ENCODE results near the gene TMEM240. TPM values are rescaled to one million over a fixed set of nuclear protein-coding genes. Genes with fewer than 3 reads are reported as not detected.

TMEM240 gene
- total RNA-seq, 1 experiment from 2014 or later: 1.1 TPM

Other genes with a start within 250 kb of the TMEM240 start
- gene ACAP3, start 232.7 kb downstream of the TMEM240 start, total RNA-seq (2014; rRNA removed; shearing (Covaris generic)): 23.6 and 33.8 TPM in 2 replicates
- gene PUSL1, start 232.0 kb downstream of the TMEM240 start, total RNA-seq (2014; rRNA removed; shearing (Covaris generic)): 66.7 and 84.9 TPM in 2 replicates
- 107 and 109 TPM in 2 replicates for gene INTS11, start 216.0 kb downstream of the TMEM240 start, total RNA-seq (2014; rRNA removed; shearing (Covaris generic))
- 22.5 and 23.5 TPM in 2 replicates for gene CPTP, start 215.8 kb downstream of the TMEM240 start, total RNA-seq (2014; rRNA removed; shearing (Covaris generic))
- 0.14 TPM in 1 of 2 replicates, not detected in the other for gene TAS1R3, start 209.3 kb downstream of the TMEM240 start, total RNA-seq (2014; rRNA removed; shearing (Covaris generic))
- gene DVL1, start 191.2 kb downstream of the TMEM240 start, total RNA-seq (2014; rRNA removed; shearing (Covaris generic)): 66.4 and 70.2 TPM in 2 replicates
- gene MXRA8, start 182.1 kb downstream of the TMEM240 start, total RNA-seq (2014; rRNA removed; shearing (Covaris generic)): 23.0 and 26.7 TPM in 2 replicates
- gene AURKAIP1, start 165.4 kb downstream of the TMEM240 start, total RNA-seq (2014; rRNA removed; shearing (Covaris generic)): 210 and 263 TPM in 2 replicates
- 79.4 and 105 TPM in 2 replicates for gene CCNL2, start 141.3 kb downstream of the TMEM240 start, total RNA-seq (2014; rRNA removed; shearing (Covaris generic))
- gene MRPL20, start 133.3 kb downstream of the TMEM240 start, total RNA-seq (2014; rRNA removed; shearing (Covaris generic)): 60.9 and 75.0 TPM in 2 replicates
- 0.43 and 0.54 TPM in 2 replicates for gene ANKRD65, start 119.3 kb downstream of the TMEM240 start, total RNA-seq (2014; rRNA removed; shearing (Covaris generic))
- gene VWA1, start 104.9 kb downstream of the TMEM240 start, total RNA-seq (2014; rRNA removed; shearing (Covaris generic)): 20.3 and 26.8 TPM in 2 replicates
- gene ATAD3C, start 90.9 kb downstream of the TMEM240 start, total RNA-seq (2014; rRNA removed; shearing (Covaris generic)): 0.14 TPM in 1 of 2 replicates, not detected in the other
- gene ATAD3B, start 68.9 kb downstream of the TMEM240 start, total RNA-seq (2014; rRNA removed; shearing (Covaris generic)): 73.1 and 102 TPM in 2 replicates
- gene ATAD3A, start 28.5 kb downstream of the TMEM240 start, total RNA-seq (2014; rRNA removed; shearing (Covaris generic)): 88.6 and 111 TPM in 2 replicates
- 145 and 169 TPM in 2 replicates for gene SSU72, start 34.2 kb upstream of the TMEM240 start, total RNA-seq (2014; rRNA removed; shearing (Covaris generic))
- gene FNDC10, start 59.5 kb upstream of the TMEM240 start, total RNA-seq (2014; rRNA removed; shearing (Covaris generic)): 1.2 and 6.8 TPM in 2 replicates
- gene MIB2, start 74.9 kb upstream of the TMEM240 start, total RNA-seq (2014; rRNA removed; shearing (Covaris generic)): 37.1 and 63.9 TPM in 2 replicates
- 1.1 and 1.3 TPM in 2 replicates for gene MMP23B, start 91.5 kb upstream of the TMEM240 start, total RNA-seq (2014; rRNA removed; shearing (Covaris generic))
- 7.5 and 12.9 TPM in 2 replicates for gene CDK11B, start 118.4 kb upstream of the TMEM240 start, total RNA-seq (2014; rRNA removed; shearing (Covaris generic))
- gene SLC35E2B, start 152.2 kb upstream of the TMEM240 start, total RNA-seq (2014; rRNA removed; shearing (Covaris generic)): 17.8 and 25.2 TPM in 2 replicates
- gene CDK11A, start 183.7 kb upstream of the TMEM240 start, total RNA-seq (2014; rRNA removed; shearing (Covaris generic)): 8.6 and 11.7 TPM in 2 replicates
- 55.0 and 74.4 TPM in 2 replicates for gene NADK, start 237.8 kb upstream of the TMEM240 start, total RNA-seq (2014; rRNA removed; shearing (Covaris generic))